GM21526 (cell line): ENCODE data around the gene MEX3A.
"Not testable (repeated sequence)": the region's sequence is repeated elsewhere in the genome, so short reads cannot be mapped to it uniquely, and the experiment has no call there.

ENCODE experiments used
- ATAC-seq: cut with Tn5 transposase; IDR thresholded peaks from one replicate; pipeline ENCODE4 v1.9.1; 2021; ENCODE audit warnings: moderate library complexity; ENCODE audit not compliant: unreplicated experiment, low FRiP score

MEX3A gene

GRCh38 chr1:156082309-156083091 lies at the start of gene MEX3A:
Gene MEX3A (minus strand): TSS chr1:156082465. CDS start chr1:156081998, 467 bp downstream.
- no peak for ATAC-seq

- no peak for ATAC-seq
These were observed 48.3 kb upstream of the MEX3A start for GRCh38 chr1:156130578-156130942.

- ATAC-seq = no peak
These were observed 47.7 kb upstream of the MEX3A start for GRCh38 chr1:156129687-156130577.

GRCh38 chr1:156128654-156129597 lies 46.7 kb upstream of the MEX3A start:
- no peak for ATAC-seq

GRCh38 chr1:156128308-156128653 lies 46.0 kb upstream of the MEX3A start:
- ATAC-seq = no peak

- ATAC-seq = no peak
These were observed 44.6 kb upstream of the MEX3A start for GRCh38 chr1:156126630-156127534.

- ATAC-seq = no peak
These were observed 43.9 kb upstream of the MEX3A start for GRCh38 chr1:156126043-156126629.

- ATAC-seq = not testable (repeated sequence)
These were observed 43.3 kb upstream of the MEX3A start for GRCh38 chr1:156125544-156125943.

- no peak for ATAC-seq
These were observed 42.6 kb upstream of the MEX3A start for GRCh38 chr1:156124557-156125483.

- ATAC-seq = no peak
These were observed 41.3 kb upstream of the MEX3A start for GRCh38 chr1:156123356-156124196.

- ATAC-seq = no peak
These were observed 40.5 kb upstream of the MEX3A start for GRCh38 chr1:156122519-156123355.

- no peak for ATAC-seq
These were observed 39.8 kb upstream of the MEX3A start for GRCh38 chr1:156122086-156122485.

GRCh38 chr1:156121457-156121856 lies 39.2 kb upstream of the MEX3A start:
- no peak for ATAC-seq

- not testable (repeated sequence) for ATAC-seq
These were observed 38.7 kb upstream of the MEX3A start for GRCh38 chr1:156121005-156121404.

- ATAC-seq = no peak
These were observed 38.1 kb upstream of the MEX3A start for GRCh38 chr1:156120318-156120717.

- ATAC-seq = no peak
These were observed 37.4 kb upstream of the MEX3A start for GRCh38 chr1:156119503-156120209.
